Hematopoietic multipotent progenitor cell treated with erythropoietin and hydrocortisone succinate and interleukin-3 and kit ligand, for 6 days (in vitro differentiated cells): ENCODE measurements around the gene FRYL.
"Not testable (repeated sequence)": the region's sequence is repeated elsewhere in the genome, so short reads cannot be mapped to it uniquely, and the experiment has no call there.

ENCODE experiments used
- DNase-seq: peaks from one replicate; pipeline ENCODE4 v3.0.0-alpha.2; 2015

FRYL gene

GRCh38 chr4:48693856-48694574 is 86.1 kb downstream of the FRYL start:
- no peak for DNase-seq

GRCh38 chr4:48692897-48693296 is 87.2 kb downstream of the FRYL start:
- no peak for DNase-seq

- no peak for DNase-seq
Measured at GRCh38 chr4:48692044-48692443, 88.0 kb downstream of the FRYL start.

- DNase-seq, result no peak
Measured at GRCh38 chr4:48688953-48689352, 91.1 kb downstream of the FRYL start.

GRCh38 chr4:48687313-48688051 is 92.6 kb downstream of the FRYL start:
- DNase-seq, result no peak

GRCh38 chr4:48686369-48686768 is 93.7 kb downstream of the FRYL start:
- DNase-seq, result no peak

GRCh38 chr4:48683784-48684666 is 96.1 kb downstream of the FRYL start:
- peak; percentile 90 for DNase-seq

GRCh38 chr4:48682870-48683269 is 97.2 kb downstream of the FRYL start:
- not testable (repeated sequence) for DNase-seq

GRCh38 chr4:48681856-48682255 is 98.2 kb downstream of the FRYL start:
- DNase-seq, result peak; percentile 77

GRCh38 chr4:48680848-48681568 is 99.1 kb downstream of the FRYL start:
- peak; percentile 92 for DNase-seq

GRCh38 chr4:48673537-48673936 is 106.5 kb downstream of the FRYL start:
- no peak for DNase-seq

GRCh38 chr4:48670587-48670986 is 109.5 kb downstream of the FRYL start:
- DNase-seq, result no peak

- DNase-seq, result no peak
Measured at GRCh38 chr4:48669086-48669485, 111.0 kb downstream of the FRYL start.

- no peak for DNase-seq
Measured at GRCh38 chr4:48668254-48669017, 111.6 kb downstream of the FRYL start.

GRCh38 chr4:48667148-48667547 is 112.9 kb downstream of the FRYL start:
- peak; percentile 54 for DNase-seq

- DNase-seq, result peak; percentile 23
Measured at GRCh38 chr4:48665555-48666186, 114.4 kb downstream of the FRYL start.

GRCh38 chr4:48664938-48665337 is 115.1 kb downstream of the FRYL start:
- no peak for DNase-seq

- no peak for DNase-seq
Measured at GRCh38 chr4:48661391-48661790, 118.7 kb downstream of the FRYL start.

GRCh38 chr4:48660347-48660746 is 119.7 kb downstream of the FRYL start:
- DNase-seq, result no peak

GRCh38 chr4:48654015-48654664 is 125.9 kb downstream of the FRYL start:
- DNase-seq, result no peak
